GM18526 (cell line): ENCODE measurements around the gene CCDC167.

Source experiments
- POLR2A ChIP-seq: IDR thresholded peaks from 3 replicates; pipeline ENCODE4 v1.6.1; 2011; ENCODE audit not compliant: insufficient read length; ENCODE audit errors: extremely low read depth

The CCDC167 gene

GRCh38 chr6:37449984-37450383 is 49.7 kb downstream of the CCDC167 start:
- no peak for TF ChIP-seq POLR2A

DNA sequence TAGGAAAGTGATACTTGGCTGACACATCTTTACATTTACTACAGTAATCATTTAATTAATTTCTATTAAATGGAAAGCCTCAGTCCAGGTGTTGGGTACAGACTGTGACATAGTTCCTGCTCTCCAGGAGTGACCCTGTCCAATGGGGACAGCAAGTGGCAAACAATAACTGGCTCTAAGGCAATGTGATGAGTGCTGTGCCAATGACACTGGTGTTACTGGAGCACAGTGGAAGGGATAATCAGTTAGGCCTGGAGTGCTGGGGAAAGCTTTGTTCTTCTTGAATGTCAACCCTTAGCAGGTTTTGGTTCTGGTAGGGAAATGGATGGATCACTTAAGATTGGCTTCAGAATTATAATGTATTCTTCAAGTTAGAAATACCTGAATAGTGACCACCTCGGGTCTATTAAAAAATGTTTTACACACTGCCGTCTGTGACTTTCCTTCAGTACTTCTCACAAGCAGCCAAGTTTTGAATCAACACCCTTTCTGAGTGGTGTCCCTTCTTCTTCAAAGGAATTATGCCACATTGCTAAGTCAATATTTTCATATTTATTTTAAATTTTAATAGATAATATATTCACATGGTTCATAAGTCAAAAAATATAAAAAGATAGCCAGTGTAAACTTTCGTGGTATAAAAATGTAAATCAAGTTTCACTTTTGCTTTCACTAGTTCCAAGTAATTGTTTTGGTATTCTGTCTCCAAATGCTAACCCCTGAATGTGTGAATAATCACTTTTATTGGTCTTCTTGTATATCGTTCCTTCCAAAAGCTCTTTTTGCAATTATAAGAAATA is 57.1 kb downstream of the CCDC167 start:
- TF ChIP-seq POLR2A = no peak

DNA sequence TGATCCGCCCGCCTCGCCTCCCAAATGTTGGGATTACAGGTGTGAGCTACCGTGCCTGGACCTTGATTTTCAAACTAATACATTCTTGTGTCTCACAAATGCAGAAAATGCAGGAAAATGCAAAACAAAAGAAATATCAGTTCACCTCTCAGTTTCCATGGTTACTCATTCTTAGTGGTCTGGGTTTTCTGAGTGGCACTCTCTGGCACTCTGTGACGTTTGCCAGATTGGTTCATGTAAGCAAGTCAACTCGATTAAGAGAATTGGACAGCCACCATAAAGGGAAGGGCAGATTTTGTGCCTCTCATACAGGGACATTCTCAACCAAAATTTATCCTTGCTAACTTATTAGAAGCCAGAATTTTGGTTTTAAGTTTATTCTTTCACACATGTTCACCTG is 58.0 kb downstream of the CCDC167 start:
- TF ChIP-seq POLR2A = no peak

GRCh38 chr6:37438930-37439329 is 60.8 kb downstream of the CCDC167 start:
- no peak for TF ChIP-seq POLR2A

- TF ChIP-seq POLR2A = no peak
These were observed 63.9 kb downstream of the CCDC167 start for GRCh38 chr6:37435816-37436215.

- TF ChIP-seq POLR2A = no peak
These were observed 64.3 kb downstream of the CCDC167 start for GRCh38 chr6:37435373-37435772.

- TF ChIP-seq POLR2A = no peak
These were observed 65.9 kb downstream of the CCDC167 start for GRCh38 chr6:37433657-37434271.
